H1 (cell line): Measurements from ENCODE around the gene CLDN2. TPM values are rescaled to one million over a fixed set of nuclear protein-coding genes. Genes with fewer than 3 reads are reported as not detected.

Experiments used
- CTCF ChIA-PET: fragments of 300-600 bp; sonication (Branson Sonifier 250); formaldehyde crosslinking; loops from one replicate; lab custom pipeline; 2021; ENCODE audit not compliant: partially characterized antibody; lab: Charles Lee
- POLR2A ChIA-PET: fragments of 300-600 bp; sonication (Branson Sonifier 250); formaldehyde crosslinking; loops from one replicate; lab custom pipeline; 2021; ENCODE audit warnings: inconsistent platforms; ENCODE audit not compliant: partially characterized antibody; lab: Charles Lee
- DNase-seq, 2 experiments: peaks; one replicate each; pipeline versions ENCODE4 v3.0.0 to v3.0.0-alpha.2; 2010 to 2022; ENCODE audit warnings: low spot score in 2 of 2, low read depth in 1 of 2, mixed read lengths in 1 of 2
- FAIRE-seq: peaks from 2 replicates; lab custom pipeline; 2011; peaks lifted over from hg19 to GRCh38; lab: Jason Lieb, UNC
- H2AFZ ChIP-seq: 2 replicates; pipeline ENCODE4 v1.8.1; 2012; ENCODE audit warnings: low read length, inconsistent platforms
- H2AK5ac ChIP-seq: 2 replicates; pipeline ENCODE4 v1.6.1; 2013; ENCODE audit warnings: low read depth, low read length
- H2BK120ac ChIP-seq: replicated peaks from 2 replicates; pipeline ENCODE3; 2013; ENCODE audit warnings: low read depth, low read length, inconsistent platforms
- H2BK12ac ChIP-seq: 2 replicates; pipeline ENCODE4 v1.6.1; 2013; ENCODE audit warnings: low read depth, low read length
- H2BK15ac ChIP-seq: 2 replicates; pipeline ENCODE4 v1.6.1; 2013; ENCODE audit warnings: low read length
- H2BK20ac ChIP-seq: 2 replicates; pipeline ENCODE4 v1.6.1; 2013; ENCODE audit warnings: low read length
- H2BK5ac ChIP-seq: 2 replicates; pipeline ENCODE4 v1.6.1; 2013; ENCODE audit warnings: low read depth, low read length
- H3K14ac ChIP-seq: 2 replicates; pipeline ENCODE4 v1.6.1; 2013; ENCODE audit warnings: inconsistent platforms; ENCODE audit not compliant: insufficient read length
- H3K18ac ChIP-seq: 2 replicates; pipeline ENCODE4 v1.6.1; 2013; ENCODE audit warnings: low read length; ENCODE audit errors: extremely low read depth
- H3K23ac ChIP-seq: 2 replicates; pipeline ENCODE4 v1.6.1; 2013; ENCODE audit warnings: inconsistent platforms; ENCODE audit not compliant: insufficient read length
- H3K23me2 ChIP-seq: 2 replicates; pipeline ENCODE4 v1.6.1; 2013; ENCODE audit warnings: low read depth, low read length
- H3K27ac ChIP-seq: 2 replicates; pipeline ENCODE4 v1.6.1; 2011; ENCODE audit warnings: low read depth, low read length, inconsistent platforms
- H3K27me3 ChIP-seq, 4 experiments: replicated peaks in 1 of 4; 1 replicate in 1 of 4; 2 replicates in 3 of 4; pipeline versions ENCODE4 v1.6.1 to v1.8.1; 2011 to 2013; ENCODE audit warnings: low read length in 3 of 4, mild to moderate bottlenecking in 3 of 4, inconsistent platforms in 2 of 4, mixed read lengths in 2 of 4, moderate library complexity in 1 of 4; ENCODE audit not compliant: control insufficient read depth in 3 of 4, insufficient read depth in 3 of 4; ENCODE audit errors: extremely low read depth in 1 of 4
- H3K36me3 ChIP-seq, 4 experiments: 2 replicates each; pipeline versions ENCODE4 v1.6.1 to v1.8.1; 2011 to 2013; ENCODE audit warnings: mild to moderate bottlenecking in 4 of 4, low read length in 3 of 4, moderate library complexity in 2 of 4, control low read depth in 1 of 4, inconsistent platforms in 1 of 4; ENCODE audit not compliant: insufficient read depth in 4 of 4, control insufficient read depth in 2 of 4
- H3K4ac ChIP-seq: replicated peaks from 2 replicates; pipeline ENCODE3; 2013; ENCODE audit warnings: low read length, low read depth, mixed read lengths, inconsistent platforms; ENCODE audit not compliant: insufficient read length
- H3K4me1 ChIP-seq, 4 experiments: replicated peaks in 1 of 4; 1 replicate in 1 of 4; 2 replicates in 3 of 4; pipeline versions ENCODE4 v1.6.1 to v1.8.1; 2011 to 2013; ENCODE audit warnings: low read length in 3 of 4, inconsistent platforms in 2 of 4, mixed read lengths in 1 of 4; ENCODE audit not compliant: insufficient read depth in 4 of 4, control insufficient read depth in 3 of 4
- H3K4me2 ChIP-seq, 2 experiments: 2 replicates each; pipeline versions ENCODE4 v1.6.1 to v1.8.1; 2011 to 2013; ENCODE audit warnings: low read depth in 2 of 2, low read length in 2 of 2, control low read depth in 1 of 2, inconsistent platforms in 1 of 2, mild to moderate bottlenecking in 1 of 2; ENCODE audit not compliant: insufficient read depth in 1 of 2
- H3K4me3 ChIP-seq, 4 experiments: fragments of 200-600, 300-600 bp in 1 of 4; sonication (generic), shearing (Covaris generic), sonication (Bioruptor Twin) in 1 of 4; 2 replicates each; pipeline versions ENCODE4 v1.5.1 to v1.8.1; 2011 to 2016; ENCODE audit warnings: low read length in 4 of 4, low read depth in 3 of 4, control low read depth in 2 of 4, inconsistent platforms in 2 of 4, mild to moderate bottlenecking in 2 of 4, mixed read lengths in 1 of 4, moderate library complexity in 1 of 4; ENCODE audit not compliant: insufficient read depth in 2 of 4; ENCODE audit errors: extremely low read depth in 1 of 4
- H3K56ac ChIP-seq: replicated peaks from 2 replicates; pipeline ENCODE3; 2013; ENCODE audit warnings: low read depth, mild to moderate bottlenecking, mixed read lengths, low read length, inconsistent platforms; ENCODE audit not compliant: insufficient read length
- H3K79me1 ChIP-seq: 2 replicates; pipeline ENCODE4 v1.6.1; 2013; ENCODE audit warnings: low read depth, low read length, control low read depth
- H3K79me2 ChIP-seq, 2 experiments: 2 replicates each; pipeline versions ENCODE4 v1.6.1 to v1.8.1; 2012 to 2013; ENCODE audit warnings: low read length in 2 of 2, mild to moderate bottlenecking in 2 of 2, inconsistent platforms in 1 of 2; ENCODE audit not compliant: insufficient read depth in 2 of 2, control insufficient read depth in 1 of 2
- H3K9ac ChIP-seq, 4 experiments: replicated peaks in 1 of 4; 1 replicate in 1 of 4; 2 replicates in 3 of 4; pipeline versions ENCODE4 v1.6.1 to v1.8.1; 2011 to 2013; ENCODE audit warnings: low read depth in 3 of 4, low read length in 3 of 4, control low read depth in 2 of 4, mild to moderate bottlenecking in 2 of 4, moderate library complexity in 2 of 4, inconsistent platforms in 1 of 4; ENCODE audit errors: extremely low read depth in 1 of 4
- H3K9me3 ChIP-seq, 2 experiments: 2 replicates each; pipeline versions ENCODE4 v1.6.1 to v1.8.1; 2012 to 2013; ENCODE audit warnings: mild to moderate bottlenecking in 2 of 2, moderate library complexity in 2 of 2, control low read depth in 1 of 2, inconsistent platforms in 1 of 2, low read depth in 1 of 2, low read length in 1 of 2, mixed read lengths in 1 of 2; ENCODE audit not compliant: insufficient read depth in 2 of 2
- H4K20me1 ChIP-seq, 2 experiments: replicated peaks in 1 of 2; 2 replicates each; pipeline versions ENCODE3 to v1.8.1; 2011 to 2013; ENCODE audit warnings: inconsistent platforms in 2 of 2, low read length in 2 of 2, mild to moderate bottlenecking in 1 of 2; ENCODE audit not compliant: insufficient read depth in 2 of 2, control insufficient read depth in 1 of 2
- H4K5ac ChIP-seq: 2 replicates; pipeline ENCODE4 v1.6.1; 2013; ENCODE audit warnings: low read length, low read depth, mixed read lengths, inconsistent platforms; ENCODE audit not compliant: insufficient read length
- H4K8ac ChIP-seq: 2 replicates; pipeline ENCODE4 v1.8.0; 2013; ENCODE audit warnings: mild to moderate bottlenecking, moderate library complexity, low read length, inconsistent platforms; ENCODE audit not compliant: insufficient read depth; ENCODE audit errors: extremely low read depth
- H4K91ac ChIP-seq: replicated peaks from 2 replicates; pipeline ENCODE3; 2013; ENCODE audit warnings: low read length, mixed read lengths, inconsistent platforms; ENCODE audit not compliant: insufficient read length
- ASH2L ChIP-seq: fragments of 200-600, 300-600 bp; sonication (generic); IDR thresholded peaks from one replicate; pipeline ENCODE4 v1.7.1; 2017; ENCODE audit warnings: low read length
- ATF2 ChIP-seq: IDR thresholded peaks from 2 replicates; pipeline ENCODE4 v1.6.1; 2012; ENCODE audit warnings: low read length, inconsistent platforms
- BACH1 ChIP-seq: IDR thresholded peaks from 2 replicates; pipeline ENCODE4 v1.6.1; 2012; ENCODE audit warnings: low read length, improper control_type of control experiment
- CTBP2 ChIP-seq: IDR thresholded peaks from 2 replicates; pipeline ENCODE4 v1.7.0; 2011; ENCODE audit warnings: borderline replicate concordance, mild to moderate bottlenecking, moderate library complexity, mixed read lengths, low read length; ENCODE audit not compliant: insufficient read depth, insufficient read length
- E2F6 ChIP-seq: IDR thresholded peaks from 2 replicates; pipeline ENCODE4 v1.6.1; 2012; ENCODE audit warnings: inconsistent platforms
- NRF1 ChIP-seq: IDR thresholded peaks from 2 replicates; pipeline ENCODE4 v1.6.1; 2011; ENCODE audit warnings: mild to moderate bottlenecking, low read depth, low read length, improper control_type of control experiment
- SRF ChIP-seq: IDR thresholded peaks from 2 replicates; pipeline ENCODE4 v1.6.1; 2011; ENCODE audit warnings: mild to moderate bottlenecking, low read depth, low read length, moderate library complexity
- ZNF274 ChIP-seq: IDR thresholded peaks from 2 replicates; pipeline ENCODE4 v1.7.0; 2012; ENCODE audit warnings: low read length, borderline replicate concordance; ENCODE audit errors: extremely low read depth
- WGBS, 2 experiments: shearing (Covaris generic) in 1 of 2; methylation state at CpG; one replicate each; pipeline versions ENCODE4 v1.1.6 to v1.1.7; 2013 to 2015; ENCODE audit warnings: low lambda C conversion rate in 2 of 2, mixed read lengths in 2 of 2, inconsistent platforms in 1 of 2, low coverage in 1 of 2, missing lambda C conversion rate in 1 of 2; ENCODE audit not compliant: insufficient replicate concordance in 2 of 2, insufficient coverage in 1 of 2, insufficient read length in 1 of 2; ENCODE audit errors: extremely low coverage in 1 of 2, missing lambda C conversion rate in 1 of 2; 5-methylcytosine and 5-hydroxymethylcytosine counted together
- polyA plus RNA-seq, 7 experiments: library from polyadenylated mRNA; depleted of rRNA in 3 of 7; stranded (reverse) in 5 of 7; unstranded in 2 of 7; fragments of >200 nt in 5 of 7; fragments of 200-250 nt in 2 of 7; gene quantifications; 1 replicate in 5 of 7; 2 replicates in 1 of 7; 4 replicates in 1 of 7; pipeline versions ENCODE4 v1.2.1 to v1.2.3, GENCODE V29; 2011 to 2013; ENCODE audit warnings: missing spikeins in 2 of 7, mixed read lengths in 2 of 7
- total RNA-seq: library from RNA; stranded (reverse); fragmentation: NEBNext Ultra II Directional; extraction: Animal tissue kit (Norgen Biotek cat#: 25700); gene quantifications from 2 replicates; pipeline ENCODE4 v1.2.1, GENCODE V29; 2021

Gene CLDN2
- total and polyA plus RNA-seq, 2 of the 8 experiments (the other 6 are each of a cell fraction or from before 2014, with no cell fraction given), result 0.02 TPM; not detected in 1

- Histone ChIP-seq H3K27me3 (no peaks in the 10 kb centered on the region), H3K9ac (no peak overlapping the region), H3K79me2 (no peaks in the 10 kb centered on the region), H4K8ac (no peak overlapping the region), H4K20me1 (no peaks in the 10 kb centered on the region), H2BK5ac (no peak overlapping the region), H3K4ac (no peak overlapping the region), H3K14ac (no peak overlapping the region), H2BK120ac (no peak overlapping the region), H2BK12ac (no peak overlapping the region), H3K36me3 (no peaks in the 10 kb centered on the region), H3K27ac (no peak overlapping the region), H3K9me3 (no peaks in the 10 kb centered on the region), H3K56ac (no peak overlapping the region), H3K23me2 (no peaks in the 10 kb centered on the region), H3K4me2 (no peak overlapping the region), H4K91ac (no peak overlapping the region), H3K79me1 (no peaks in the 10 kb centered on the region), H4K5ac (no peak overlapping the region), H3K18ac (no peak overlapping the region), H2BK20ac (no peak overlapping the region), H2AFZ (no peak overlapping the region), H2AK5ac (no peak overlapping the region), H3K23ac (no peak overlapping the region), H2BK15ac (no peak overlapping the region), H3K4me3 (no peak overlapping the region), H3K4me1 (no peaks in the 10 kb centered on the region; a peak in 1 of 7 replicates)
- POLR2A ChIA-PET, result no interaction called here
- FAIRE-seq (no peak), DNase-seq (no peak)
- CTCF ChIA-PET, result interaction anchor here (0.6 to 5.6 kb wide), 7 partner anchors 17 to 482 kb away, joined by 3 to 50 read pairs (median 7); no protein-coding TSS in a partner anchor
- WGBS, 2 experiments, result no CpG with 5 or more reads among the region's 1 CpG
- TF ChIP-seq ZNF274 (no peak), NRF1 (no peak), ASH2L (no peak), E2F6 (no peak), CTBP2 (no peak), ATF2 (no peak), BACH1 (no peak), SRF (no peak)
Observed at GRCh38 chrX:106899841-106900240, 20.4 kb upstream of the CLDN2 start.
